Gastroesophageal sphincter (tissue), 4 donors: Measurements from ENCODE around the gene ELP4. TPM values are rescaled to one million over a fixed set of nuclear protein-coding genes. Genes with fewer than 3 reads are reported as not detected.

ENCODE experiments used
- ATAC-seq: fragments of 150-250 bp; one replicate; pipeline ENCODE4 v1.9.1; 2016; ENCODE audit warnings: mild to moderate bottlenecking, moderate library complexity
- H3K27ac ChIP-seq, 4 donors: fragments of 200-600 bp; sonication (generic) in 3 of 4; 1 replicate in 3 of 4; 2 replicates in 1 of 4; pipeline ENCODE4 v1.5.1; 2016 to 2019
- H3K27me3 ChIP-seq: fragments of 200-600 bp; sonication (generic); one replicate; pipeline ENCODE4 v1.5.1; 2019
- H3K36me3 ChIP-seq, 2 donors: fragments of 200-600 bp; sonication (generic); one replicate each; pipeline ENCODE4 v1.5.1; 2019; ENCODE audit warnings: control low read depth in 1 of 2
- H3K4me1 ChIP-seq, 3 donors: fragments of 200-600 bp; sonication (generic); 1 replicate in 2 of 3; 2 replicates in 1 of 3; pipeline ENCODE4 v1.5.1; 2016 to 2019; ENCODE audit warnings: control low read depth in 2 of 3
- H3K4me3 ChIP-seq, 2 donors: fragments of 200-600 bp; sonication (generic); one replicate each; pipeline ENCODE4 v1.5.1; 2019; ENCODE audit warnings: mild to moderate bottlenecking in 1 of 2, moderate library complexity in 1 of 2
- H3K9me3 ChIP-seq, 3 donors: fragments of 200-600 bp; sonication (generic); one replicate each; pipeline ENCODE4 v1.5.1; 2017 to 2019; ENCODE audit warnings: control low read depth in 2 of 3
- EP300 ChIP-seq: sonication (generic); formaldehyde crosslinking; IDR thresholded peaks from one replicate; pipeline ENCODE4 v1.6.1; 2017; ENCODE audit warnings: antibody characterized with exemption, mild to moderate bottlenecking
- POLR2A ChIP-seq, 2 donors: fragments of 450-650 bp; IDR thresholded peaks; one replicate each; pipeline ENCODE4 v1.6.1; 2017; ENCODE audit warnings: antibody characterized with exemption in 2 of 2, mild to moderate bottlenecking in 2 of 2, moderate library complexity in 1 of 2
- POLR2AphosphoS5 ChIP-seq: sonication (generic); formaldehyde crosslinking; IDR thresholded peaks from one replicate; pipeline ENCODE4 v1.6.1; 2017; ENCODE audit warnings: antibody characterized with exemption
- WGBS, 2 donors: methylation state at CpG; one replicate each; pipeline ENCODE4 v1.1.5; 2018; ENCODE audit warnings: low coverage in 1 of 2; 5-methylcytosine and 5-hydroxymethylcytosine counted together
- total RNA-seq, 4 donors: library from RNA; depleted of rRNA; stranded (reverse); fragments of >200 nt; gene quantifications; one replicate each; pipeline ENCODE4 v1.1.0, GENCODE V29; 2016
- TF ChIP-seq, protein P1 (sequence below), 4 experiments: fragments of 200-600 bp in 2 of 4; fragments of 450-650 bp in 2 of 4; sonication (generic) in 1 of 4; IDR thresholded peaks; one replicate each; pipeline ENCODE4 v1.5.1; 2017 to 2019; ENCODE audit warnings: antibody characterized with exemption in 4 of 4, mild to moderate bottlenecking in 2 of 4, moderate library complexity in 2 of 4

ELP4 gene
- total RNA-seq, 4 donors from 2014 or later, result 20.6 to 33.8 (median 31.6) TPM

DNA sequence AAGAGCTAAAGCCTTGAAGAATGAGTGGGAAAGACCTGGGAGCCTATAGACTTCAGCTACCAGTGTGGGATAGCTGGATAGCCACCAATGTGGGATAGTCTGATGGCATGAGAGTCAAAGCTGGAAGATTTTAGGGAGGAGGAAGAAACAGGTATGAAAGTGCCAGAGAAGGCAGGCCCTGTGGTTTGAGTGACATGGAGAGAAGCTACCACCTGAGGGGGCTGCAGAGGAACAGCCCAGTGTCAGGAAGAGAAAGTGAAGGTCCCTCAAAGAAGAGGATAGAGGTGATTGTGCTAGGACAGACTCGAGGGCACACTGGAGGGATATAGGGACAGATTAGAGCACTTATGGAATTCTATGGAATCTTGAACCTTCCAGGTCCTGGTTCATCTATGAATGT lies 324.7 kb downstream of the ELP4 start:
- Histone ChIP-seq H3K27me3 (peaks cover 85% of the 10 kb centered on the region), H3K9me3 (no peaks in the 10 kb centered on the region), H3K4me3 (no peak overlapping the region), H3K36me3 (no peaks in the 10 kb centered on the region), H3K4me1 (no peaks in the 10 kb centered on the region), H3K27ac (no peak overlapping the region)
- TF ChIP-seq POLR2A (IDR thresholded peaks at IDR 0.05), result no peak
- no peak for TF ChIP-seq EP300
- TF ChIP-seq, protein P1, sequence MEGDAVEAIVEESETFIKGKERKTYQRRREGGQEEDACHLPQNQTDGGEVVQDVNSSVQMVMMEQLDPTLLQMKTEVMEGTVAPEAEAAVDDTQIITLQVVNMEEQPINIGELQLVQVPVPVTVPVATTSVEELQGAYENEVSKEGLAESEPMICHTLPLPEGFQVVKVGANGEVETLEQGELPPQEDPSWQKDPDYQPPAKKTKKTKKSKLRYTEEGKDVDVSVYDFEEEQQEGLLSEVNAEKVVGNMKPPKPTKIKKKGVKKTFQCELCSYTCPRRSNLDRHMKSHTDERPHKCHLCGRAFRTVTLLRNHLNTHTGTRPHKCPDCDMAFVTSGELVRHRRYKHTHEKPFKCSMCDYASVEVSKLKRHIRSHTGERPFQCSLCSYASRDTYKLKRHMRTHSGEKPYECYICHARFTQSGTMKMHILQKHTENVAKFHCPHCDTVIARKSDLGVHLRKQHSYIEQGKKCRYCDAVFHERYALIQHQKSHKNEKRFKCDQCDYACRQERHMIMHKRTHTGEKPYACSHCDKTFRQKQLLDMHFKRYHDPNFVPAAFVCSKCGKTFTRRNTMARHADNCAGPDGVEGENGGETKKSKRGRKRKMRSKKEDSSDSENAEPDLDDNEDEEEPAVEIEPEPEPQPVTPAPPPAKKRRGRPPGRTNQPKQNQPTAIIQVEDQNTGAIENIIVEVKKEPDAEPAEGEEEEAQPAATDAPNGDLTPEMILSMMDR (IDR thresholded peaks at IDR 0.05), result no peak
- TF ChIP-seq POLR2AphosphoS5, result no peak
- 13 to 15% methylated on average over 1 of the region's 1 CpG for WGBS, 2 donors
- ATAC-seq, result no peak

Other genes with a start within 250 kb of the ELP4 start
- gene DCDC1, start 140.0 kb upstream of the ELP4 start, total RNA-seq, result under 1 TPM in 2 of 4 donors, not detected in 2; 0.13 to 0.35 TPM
- gene DNAJC24, start 139.9 kb upstream of the ELP4 start, total RNA-seq, result 10 to 100 TPM; 17.1 to 25.2 (median 18.6) TPM
- 10 to 100 TPM in 3 of 4 donors, 1 to 10 TPM in 1; 3.9 to 38.6 (median 21.2) TPM for gene IMMP1L, start 145 bp upstream of the ELP4 start, total RNA-seq